Activated CD8-positive, alpha-beta T cell treated with anti-CD3 and anti-CD28 coated beads for 36 hours (primary cell): ENCODE data around the gene FERMT1. TPM values are rescaled to one million over a fixed set of nuclear protein-coding genes. Genes with fewer than 3 reads are reported as not detected.
"Not testable (repeated sequence)": the region's sequence is repeated elsewhere in the genome, so short reads cannot be mapped to it uniquely, and the experiment has no call there.

Source experiments
- ATAC-seq: fragments of 200-7000 bp; cut with Tn5 transposase; one replicate; pipeline ENCODE4 v1.10.0; 2021; ENCODE audit warnings: mild to moderate bottlenecking, moderate library complexity
- CTCF ChIA-PET: fragments of 350-600 bp; sonication (Branson Sonifier 250); formaldehyde crosslinking; loops from one replicate; lab custom pipeline; 2021; ENCODE audit warnings: antibody characterized with exemption; lab: Charles Lee
- POLR2A ChIA-PET: fragments of 350-600 bp; sonication (Branson Sonifier 250); formaldehyde crosslinking; loops from one replicate; lab custom pipeline; 2021; ENCODE audit warnings: antibody characterized with exemption; lab: Charles Lee
- DNase-seq: peaks from one replicate; pipeline ENCODE4 v3.0.0-alpha.2; 2020
- H3K27ac Mint-ChIP-seq: one replicate; pipeline ENCODE4 v1.8.0; 2021; ENCODE audit warnings: mild to moderate bottlenecking, mixed read lengths
- H3K27me3 Mint-ChIP-seq: one replicate; pipeline ENCODE4 v1.8.0; 2021; ENCODE audit warnings: mixed read lengths
- H3K36me3 Mint-ChIP-seq: one replicate; pipeline ENCODE4 v1.8.0; 2021; ENCODE audit warnings: low read depth, mixed read lengths
- H3K4me1 Mint-ChIP-seq: one replicate; pipeline ENCODE4 v1.8.0; 2021; ENCODE audit warnings: low read depth, mixed read lengths
- H3K4me3 Mint-ChIP-seq: one replicate; pipeline ENCODE4 v1.8.0; 2021; ENCODE audit warnings: mild to moderate bottlenecking, moderate library complexity, mixed read lengths
- H3K9me3 Mint-ChIP-seq: one replicate; pipeline ENCODE4 v1.8.0; 2021; ENCODE audit warnings: mixed read lengths
- intact Hi-C: fragments of 100-400 bp; cut with micrococcal nuclease; formaldehyde crosslinking; loops from one replicate; pipeline ENCODE4 v1.10.0; 2022
- total RNA-seq, 2 experiments: library from RNA; stranded (reverse); gene quantifications; one replicate each; pipeline ENCODE4 v1.2.3, GENCODE V29; 2021
- TF ChIP-seq, protein P1 (sequence below): fragments of 200-600 bp; IDR thresholded peaks from one replicate; pipeline ENCODE4 v1.8.0; 2022; ENCODE audit warnings: antibody characterized with exemption, mild to moderate bottlenecking

Gene FERMT1
- total RNA-seq, 2 experiments from 2014 or later = 0.09 to 0.52 TPM

DNA sequence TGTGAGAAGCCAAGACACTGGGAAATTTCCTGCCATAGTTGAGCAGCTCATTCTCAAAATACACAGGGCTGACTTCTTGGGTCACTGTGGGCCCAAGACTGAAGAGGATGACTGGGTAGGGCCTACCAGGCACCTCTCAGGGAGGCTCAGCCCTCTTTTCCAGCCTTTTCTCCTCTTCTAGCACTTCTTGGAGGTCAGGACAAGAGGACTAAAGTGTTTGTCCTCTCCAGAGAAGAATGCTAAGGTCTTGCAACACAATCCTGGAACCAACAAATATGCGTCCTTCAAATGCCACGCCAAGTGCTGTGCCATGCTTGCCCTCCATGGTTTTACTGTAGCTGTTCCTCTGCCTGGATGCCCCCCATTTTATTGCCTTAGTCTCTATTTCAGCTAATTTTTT, 65.7 kb downstream of the FERMT1 start:
- H3K27ac Mint-ChIP-seq = no peak overlapping the region
- H3K9me3 Mint-ChIP-seq = no peaks in the 10 kb centered on the region
- no peak for ATAC-seq
- ChIA-PET POLR2A (interaction anchor here (0.7 kb wide), 1 partner anchor 76 kb away, joined by 3 read pairs; no protein-coding TSS in a partner anchor), CTCF (no interaction called here)
- no peaks in the 10 kb centered on the region for H3K36me3 Mint-ChIP-seq
- H3K4me3 Mint-ChIP-seq = no peak overlapping the region
- intact Hi-C loops = no loop called here
- DNase-seq = no peak
- peaks cover 16% of the 10 kb centered on the region for H3K27me3 Mint-ChIP-seq
- peaks cover 5% of the 10 kb centered on the region for H3K4me1 Mint-ChIP-seq
- TF ChIP-seq, protein P1, sequence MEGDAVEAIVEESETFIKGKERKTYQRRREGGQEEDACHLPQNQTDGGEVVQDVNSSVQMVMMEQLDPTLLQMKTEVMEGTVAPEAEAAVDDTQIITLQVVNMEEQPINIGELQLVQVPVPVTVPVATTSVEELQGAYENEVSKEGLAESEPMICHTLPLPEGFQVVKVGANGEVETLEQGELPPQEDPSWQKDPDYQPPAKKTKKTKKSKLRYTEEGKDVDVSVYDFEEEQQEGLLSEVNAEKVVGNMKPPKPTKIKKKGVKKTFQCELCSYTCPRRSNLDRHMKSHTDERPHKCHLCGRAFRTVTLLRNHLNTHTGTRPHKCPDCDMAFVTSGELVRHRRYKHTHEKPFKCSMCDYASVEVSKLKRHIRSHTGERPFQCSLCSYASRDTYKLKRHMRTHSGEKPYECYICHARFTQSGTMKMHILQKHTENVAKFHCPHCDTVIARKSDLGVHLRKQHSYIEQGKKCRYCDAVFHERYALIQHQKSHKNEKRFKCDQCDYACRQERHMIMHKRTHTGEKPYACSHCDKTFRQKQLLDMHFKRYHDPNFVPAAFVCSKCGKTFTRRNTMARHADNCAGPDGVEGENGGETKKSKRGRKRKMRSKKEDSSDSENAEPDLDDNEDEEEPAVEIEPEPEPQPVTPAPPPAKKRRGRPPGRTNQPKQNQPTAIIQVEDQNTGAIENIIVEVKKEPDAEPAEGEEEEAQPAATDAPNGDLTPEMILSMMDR = no peak

DNA sequence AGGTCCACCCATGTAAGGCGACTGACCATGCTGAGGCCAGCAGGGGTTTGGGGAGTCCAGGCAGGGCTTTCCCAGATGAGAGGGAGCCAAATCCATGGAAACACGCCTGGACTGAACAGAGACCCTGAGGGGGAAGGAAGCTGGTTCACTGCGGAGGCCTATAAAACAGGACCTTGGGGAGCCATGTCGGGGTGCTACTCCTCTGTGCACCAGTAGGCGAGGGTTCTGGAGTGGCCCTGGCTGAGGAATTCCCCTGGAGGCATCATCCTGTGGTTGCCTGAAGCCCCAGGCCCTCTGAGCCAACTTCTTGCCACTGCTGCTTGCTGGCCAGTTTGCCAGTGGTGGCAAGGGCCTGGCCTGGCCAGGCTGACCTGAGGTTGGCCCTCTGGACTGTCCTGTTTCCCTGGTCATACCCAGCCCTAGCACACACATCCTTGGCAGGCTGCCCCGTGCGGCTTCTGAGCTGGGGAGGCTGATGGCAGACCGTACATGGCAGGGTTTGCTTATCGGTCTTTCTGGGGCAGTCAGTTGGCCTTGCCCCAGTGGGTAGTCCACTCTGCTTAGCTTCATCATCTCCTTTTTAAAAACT, 66.8 kb downstream of the FERMT1 start:
- POLR2A ChIA-PET = no interaction called here
- H3K4me1 Mint-ChIP-seq = peaks cover 5% of the 10 kb centered on the region
- H3K4me3 Mint-ChIP-seq = no peak overlapping the region
- H3K27me3 Mint-ChIP-seq = peaks cover 23% of the 10 kb centered on the region
- no peaks in the 10 kb centered on the region for H3K9me3 Mint-ChIP-seq
- ATAC-seq (no peak), DNase-seq (no peak)
- intact Hi-C loops = no loop called here
- H3K36me3 Mint-ChIP-seq = no peaks in the 10 kb centered on the region
- H3K27ac Mint-ChIP-seq = no peak overlapping the region
- TF ChIP-seq, protein P1 = no peak
- CTCF ChIA-PET = interaction anchor here (0.9 kb wide), 1 partner anchor 526 kb away, joined by 3 read pairs; no protein-coding TSS in a partner anchor

DNA sequence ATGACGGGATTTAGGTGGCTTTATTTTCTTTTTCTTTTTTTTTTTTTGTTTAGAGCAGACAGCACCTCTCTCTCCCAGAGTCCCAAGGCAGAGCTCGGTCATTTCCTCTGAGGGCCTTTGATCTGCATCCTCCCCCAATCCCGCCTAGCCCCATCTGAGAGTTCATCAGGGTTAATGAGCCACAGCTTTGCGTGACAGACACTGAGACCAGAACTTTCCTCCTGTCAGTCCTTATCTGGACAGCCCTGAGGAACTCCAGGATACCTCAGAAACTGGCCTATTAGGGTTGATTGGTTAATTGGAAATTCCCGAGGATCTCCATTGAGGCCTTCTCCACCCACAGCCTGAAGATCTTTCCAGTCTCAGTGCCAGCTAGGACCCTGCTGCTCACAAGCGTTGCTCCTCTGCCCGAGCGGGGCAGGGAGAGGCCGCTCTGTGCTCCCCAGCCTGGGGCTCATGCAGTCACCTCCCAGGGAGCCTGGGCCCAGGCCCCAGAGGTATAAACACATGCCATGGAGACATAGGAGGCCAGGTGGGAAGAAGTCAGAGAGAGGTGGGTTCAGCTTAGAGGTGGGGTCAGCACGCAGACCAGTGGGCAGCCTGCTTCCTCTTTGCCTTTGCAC, 67.6 kb downstream of the FERMT1 start:
- CTCF ChIA-PET = no interaction called here
- TF ChIP-seq, protein P1 = no peak
- POLR2A ChIA-PET = no interaction called here
- no peaks in the 10 kb centered on the region for H3K36me3 Mint-ChIP-seq
- DNase-seq = no peak
- intact Hi-C loops = no loop called here
- H3K4me1 Mint-ChIP-seq = peaks cover 5% of the 10 kb centered on the region
- no peak overlapping the region for H3K4me3 Mint-ChIP-seq
- no peak overlapping the region for H3K27ac Mint-ChIP-seq
- H3K27me3 Mint-ChIP-seq = peaks cover 31% of the 10 kb centered on the region
- no peaks in the 10 kb centered on the region for H3K9me3 Mint-ChIP-seq
- ATAC-seq = no peak

DNA sequence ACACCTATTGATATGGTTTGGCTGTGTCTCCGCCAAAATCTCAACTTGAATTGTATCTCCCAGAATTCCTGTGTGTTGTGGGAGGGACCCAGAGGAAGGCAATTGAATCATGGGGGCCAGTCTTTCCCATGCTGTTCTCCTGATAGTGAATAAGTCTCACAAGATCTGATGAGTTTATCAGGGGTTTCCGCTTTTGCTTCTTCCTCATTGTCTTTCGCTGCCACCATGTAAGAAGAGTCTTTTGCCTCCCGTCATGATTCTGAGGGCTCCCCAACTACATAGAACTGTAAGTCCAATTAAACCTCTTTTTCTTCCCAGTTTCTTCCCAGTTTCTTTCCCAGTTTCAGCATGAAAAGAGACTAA, 68.2 kb downstream of the FERMT1 start:
- DNase-seq, H3K4me3 Mint-ChIP-seq, CTCF ChIA-PET, POLR2A ChIA-PET, ATAC-seq, H3K9me3 Mint-ChIP-seq, H3K4me1 Mint-ChIP-seq, H3K36me3 Mint-ChIP-seq, H3K27ac Mint-ChIP-seq, intact Hi-C loops: not testable (repeated sequence)
- H3K27me3 Mint-ChIP-seq = peaks cover 31% of the 10 kb centered on the region

DNA sequence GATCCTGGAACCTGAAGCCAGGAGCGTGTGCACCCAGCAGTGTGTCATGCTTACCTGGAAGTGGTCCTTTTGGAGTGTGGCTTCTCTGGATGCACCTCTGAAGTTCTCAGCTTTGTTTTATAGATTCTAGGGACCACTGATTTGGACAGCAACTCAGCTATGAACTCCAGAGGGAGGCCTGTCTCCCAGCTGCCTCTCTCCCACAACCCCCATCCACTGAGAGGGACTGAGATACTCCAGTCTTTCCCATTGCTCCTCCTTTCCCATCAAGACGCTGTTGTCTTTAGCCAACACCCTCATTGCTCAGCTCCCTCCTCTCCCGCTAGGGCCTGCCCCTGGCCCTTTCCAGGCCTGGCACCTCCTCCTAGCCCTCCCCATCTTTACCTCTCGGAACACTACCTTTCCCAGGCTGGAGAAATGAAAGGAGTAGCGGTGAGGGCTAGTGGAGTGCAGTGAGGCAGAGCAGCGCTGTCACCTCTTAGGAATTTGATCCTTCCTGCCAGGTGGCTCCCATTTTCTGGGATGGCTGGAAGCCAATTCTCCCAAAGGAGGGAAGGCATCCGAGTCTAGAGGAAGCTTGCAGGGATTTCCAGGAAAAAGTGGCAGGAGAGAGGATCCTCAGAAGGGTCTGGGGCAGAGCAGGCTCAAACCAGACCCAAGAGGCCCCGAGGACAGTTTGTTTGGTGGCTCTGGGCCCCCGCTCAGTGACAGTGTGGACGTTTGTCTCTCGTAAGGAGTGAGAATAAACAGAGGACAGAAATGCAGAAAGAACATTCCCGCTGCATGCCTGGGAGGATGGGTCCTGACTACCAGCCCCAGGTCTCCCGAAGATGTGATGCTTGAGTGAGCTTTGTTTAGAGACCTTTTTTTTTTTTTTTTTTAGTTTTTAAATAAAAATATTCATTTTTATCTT, 68.8 kb downstream of the FERMT1 start, which contains the start of gene LRRN4:
TSS of gene LRRN4 (minus strand) at position 285 of the 913 bp plus-strand sequence. CDS start 1,261 bp downstream, outside the sequence.
- ChIA-PET CTCF (no interaction called here), POLR2A (no interaction called here)
- H3K9me3 Mint-ChIP-seq = no peaks in the 10 kb centered on the region
- intact Hi-C loops = no loop called here
- ATAC-seq = no peak
- DNase-seq = no peak
- no peak within 1 kb of the TSS for H3K4me3 Mint-ChIP-seq
- H3K27me3 Mint-ChIP-seq = peaks cover 29% of the 10 kb centered on the region
- no peak within 1 kb of the TSS for H3K27ac Mint-ChIP-seq
- H3K36me3 Mint-ChIP-seq = no peaks in the 10 kb centered on the region
- TF ChIP-seq, protein P1 = no peak
- H3K4me1 Mint-ChIP-seq = peaks cover 5% of the 10 kb centered on the region
